Adrenal gland (tissue), 5 donors: ENCODE data around the gene SLC26A5.

Source experiments
- POLR2A ChIP-seq, 2 donors: fragments of 450-650 bp; IDR thresholded peaks; one replicate each; pipeline ENCODE4 v1.6.1; 2017; ENCODE audit warnings: antibody characterized with exemption in 2 of 2, mild to moderate bottlenecking in 2 of 2, moderate library complexity in 1 of 2
- TF ChIP-seq, protein P1 (sequence below), 6 experiments: fragments of 450-650 bp in 4 of 6; fragments of 200-600 bp in 2 of 6; sonication (generic) in 1 of 6; IDR thresholded peaks; 1 replicate in 5 of 6; 2 replicates in 1 of 6; pipeline versions ENCODE4 v1.5.1 to v1.8.0; 2016 to 2021; ENCODE audit warnings: antibody characterized with exemption in 6 of 6, mild to moderate bottlenecking in 2 of 6, moderate library complexity in 1 of 6
- donor health status: DM: no; HTN: no; CAD: no.

DNA sequence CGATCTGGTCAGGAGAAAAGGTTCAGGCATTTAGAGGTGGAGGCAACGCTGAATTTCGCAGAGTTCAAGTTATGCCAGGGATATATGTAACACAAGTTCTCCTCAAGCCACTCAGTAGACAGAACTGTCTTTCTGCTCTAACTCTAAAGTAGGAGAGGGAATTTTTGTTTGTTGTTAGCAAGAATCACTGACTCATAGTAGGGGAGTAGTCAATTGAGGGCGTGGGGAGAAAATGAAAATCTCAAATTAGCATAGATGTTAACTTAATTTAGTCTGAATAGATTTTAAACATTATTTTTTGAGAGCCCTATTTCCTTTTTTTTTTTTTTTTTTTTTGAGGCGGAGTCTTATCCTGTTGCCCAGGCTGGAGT is 64.0 kb downstream of the SLC26A5 start:
- no peak for TF ChIP-seq POLR2A (IDR thresholded peaks at IDR 0.05)
- TF ChIP-seq, protein P1, sequence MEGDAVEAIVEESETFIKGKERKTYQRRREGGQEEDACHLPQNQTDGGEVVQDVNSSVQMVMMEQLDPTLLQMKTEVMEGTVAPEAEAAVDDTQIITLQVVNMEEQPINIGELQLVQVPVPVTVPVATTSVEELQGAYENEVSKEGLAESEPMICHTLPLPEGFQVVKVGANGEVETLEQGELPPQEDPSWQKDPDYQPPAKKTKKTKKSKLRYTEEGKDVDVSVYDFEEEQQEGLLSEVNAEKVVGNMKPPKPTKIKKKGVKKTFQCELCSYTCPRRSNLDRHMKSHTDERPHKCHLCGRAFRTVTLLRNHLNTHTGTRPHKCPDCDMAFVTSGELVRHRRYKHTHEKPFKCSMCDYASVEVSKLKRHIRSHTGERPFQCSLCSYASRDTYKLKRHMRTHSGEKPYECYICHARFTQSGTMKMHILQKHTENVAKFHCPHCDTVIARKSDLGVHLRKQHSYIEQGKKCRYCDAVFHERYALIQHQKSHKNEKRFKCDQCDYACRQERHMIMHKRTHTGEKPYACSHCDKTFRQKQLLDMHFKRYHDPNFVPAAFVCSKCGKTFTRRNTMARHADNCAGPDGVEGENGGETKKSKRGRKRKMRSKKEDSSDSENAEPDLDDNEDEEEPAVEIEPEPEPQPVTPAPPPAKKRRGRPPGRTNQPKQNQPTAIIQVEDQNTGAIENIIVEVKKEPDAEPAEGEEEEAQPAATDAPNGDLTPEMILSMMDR (IDR thresholded peaks at IDR 0.05) = no peak
